BE2C (cell line): Measurements from ENCODE around the gene ASB8.

ENCODE experiments used
- DNase-seq: peaks from one replicate; pipeline ENCODE4 v3.0.0-alpha.2; 2020
- H3K27me3 ChIP-seq: fragments of 250-450 bp; sonication (Bioruptor Pico); 2 replicates; pipeline ENCODE4 v1.5.1; 2020; ENCODE audit warnings: mild to moderate bottlenecking
- H3K36me3 ChIP-seq: fragments of 250-450 bp; sonication (Bioruptor Pico); 2 replicates; pipeline ENCODE4 v1.5.1; 2020; ENCODE audit warnings: mild to moderate bottlenecking
- H3K4me1 ChIP-seq: fragments of 250-450 bp; sonication (Bioruptor Pico); 2 replicates; pipeline ENCODE4 v1.5.1; 2020
- H3K4me3 ChIP-seq: 2 replicates; pipeline ENCODE4 v1.5.1; 2011; ENCODE audit warnings: low read depth, low read length
- H3K9me3 ChIP-seq: fragments of 250-450 bp; sonication (Bioruptor Pico); 2 replicates; pipeline ENCODE4 v1.5.1; 2020
- CTCF ChIP-seq: IDR thresholded peaks from 2 replicates; pipeline ENCODE4 v1.5.1; 2012; ENCODE audit warnings: mild to moderate bottlenecking, low read depth, low read length

The ASB8 gene

GRCh38 chr12:48184549-48184922, 27.2 kb upstream of the ASB8 start:
- Histone ChIP-seq H3K4me1 (no peaks in the 10 kb centered on the region), H3K27me3 (peaks cover 26% of the 10 kb centered on the region), H3K36me3 (no peaks in the 10 kb centered on the region), H3K9me3 (no peaks in the 10 kb centered on the region), H3K4me3 (peak overlapping the region; percentile 66)
- DNase-seq, result no peak
- no peak for TF ChIP-seq CTCF

- Histone ChIP-seq H3K4me1 (no peaks in the 10 kb centered on the region), H3K9me3 (no peaks in the 10 kb centered on the region)
These were observed 26.7 kb upstream of the ASB8 start for GRCh38 chr12:48183876-48184548.

GRCh38 chr12:48183091-48183875, 26.0 kb upstream of the ASB8 start, which contains the start of gene CCDC184:
Gene CCDC184 (plus strand): TSS chr12:48183644. CDS start chr12:48184123, 479 bp downstream.
- peak within 1 kb of the TSS; percentile 66 for H3K4me3 ChIP-seq
- no peaks in the 10 kb centered on the region for H3K9me3 ChIP-seq
- peak; percentile 39 for TF ChIP-seq CTCF
- H3K36me3 ChIP-seq, result no peaks in the 10 kb centered on the region
- peaks cover 26% of the 10 kb centered on the region for H3K27me3 ChIP-seq
- peak; percentile 80 for DNase-seq
- H3K4me1 ChIP-seq, result no peaks in the 10 kb centered on the region

More at GRCh38 chr12:48183876-48184548, 26.7 kb upstream of the ASB8 start:
- Histone ChIP-seq H3K27me3 (peaks cover 26% of the 10 kb centered on the region), H3K36me3 (no peaks in the 10 kb centered on the region), H3K4me3 (peak overlapping the region; percentile 66)
- TF ChIP-seq CTCF, result no peak
- peak; percentile 34 for DNase-seq

GRCh38 chr12:48182631-48183030, 25.3 kb upstream of the ASB8 start:
- no peak for TF ChIP-seq CTCF
- Histone ChIP-seq H3K4me1 (no peaks in the 10 kb centered on the region), H3K4me3 (peak overlapping the region; percentile 66), H3K36me3 (no peaks in the 10 kb centered on the region), H3K27me3 (peaks cover 26% of the 10 kb centered on the region), H3K9me3 (no peaks in the 10 kb centered on the region)
- DNase-seq, result no peak

GRCh38 chr12:48180857-48181495, 23.7 kb upstream of the ASB8 start:
- H3K4me3 ChIP-seq, result no peak overlapping the region
- no peak for TF ChIP-seq CTCF
- no peak for DNase-seq
- no peaks in the 10 kb centered on the region for H3K4me1 ChIP-seq
- H3K9me3 ChIP-seq, result no peaks in the 10 kb centered on the region
- no peaks in the 10 kb centered on the region for H3K36me3 ChIP-seq
- peaks cover 38% of the 10 kb centered on the region for H3K27me3 ChIP-seq
